ENCODE results near the gene IFT20. TPM values are rescaled to one million over a fixed set of nuclear protein-coding genes. Genes with fewer than 3 reads are reported as not detected.
A peak's percentile ranks its signal among the peaks of the same experiment; 100 is the strongest.

The IFT20 gene
- total RNA-seq, 2 experiments from 2014 or later: 52.6 to 53.1 TPM

DNA sequence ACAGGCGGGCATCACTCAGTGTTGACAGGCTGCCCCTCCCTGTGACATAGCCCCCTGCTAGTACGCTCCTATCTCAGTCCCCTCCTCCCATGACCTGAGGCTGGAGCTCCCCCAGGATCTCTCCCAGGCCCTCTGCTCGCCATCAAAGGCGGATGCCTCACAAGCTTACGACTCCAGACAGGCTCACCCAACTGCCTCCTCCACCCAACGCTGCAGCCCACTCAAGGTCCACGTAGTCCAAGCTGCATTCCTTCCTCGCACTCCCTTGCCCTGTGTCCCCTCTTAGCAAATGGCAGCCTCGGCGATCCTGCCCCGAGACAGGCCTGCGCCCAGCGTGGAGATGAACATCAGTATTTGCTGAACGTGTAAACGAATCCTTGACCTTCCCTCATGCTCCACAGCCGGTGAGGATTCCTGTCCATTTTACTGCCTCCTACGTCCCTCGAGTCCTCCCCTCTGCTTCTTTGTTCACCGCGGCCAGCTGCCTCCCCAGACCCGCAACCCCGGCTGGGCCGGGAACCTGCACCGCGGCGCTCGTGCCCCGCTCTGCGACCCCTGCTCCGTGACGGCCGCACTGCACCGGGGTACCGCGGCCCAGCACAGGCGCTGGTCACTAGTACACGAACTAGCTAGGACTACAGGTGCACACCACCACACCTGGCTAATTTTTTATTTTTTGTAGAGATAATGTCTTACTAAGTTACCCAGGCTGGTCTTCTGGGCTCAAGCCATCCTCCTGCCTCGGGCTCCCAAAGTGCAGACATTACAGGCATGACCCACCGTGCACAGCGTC lies 17.1 kb downstream of the IFT20 start:
- peaks cover 20% of the 10 kb centered on the region for H3K4me1 ChIP-seq (ENCODE audit: insufficient read depth, low read length)
- H3K27ac ChIP-seq (ENCODE audit: low read depth in 1 of 2, low read length in 2 of 2): no peak overlapping the region
- TF ChIP-seq, protein P1, sequence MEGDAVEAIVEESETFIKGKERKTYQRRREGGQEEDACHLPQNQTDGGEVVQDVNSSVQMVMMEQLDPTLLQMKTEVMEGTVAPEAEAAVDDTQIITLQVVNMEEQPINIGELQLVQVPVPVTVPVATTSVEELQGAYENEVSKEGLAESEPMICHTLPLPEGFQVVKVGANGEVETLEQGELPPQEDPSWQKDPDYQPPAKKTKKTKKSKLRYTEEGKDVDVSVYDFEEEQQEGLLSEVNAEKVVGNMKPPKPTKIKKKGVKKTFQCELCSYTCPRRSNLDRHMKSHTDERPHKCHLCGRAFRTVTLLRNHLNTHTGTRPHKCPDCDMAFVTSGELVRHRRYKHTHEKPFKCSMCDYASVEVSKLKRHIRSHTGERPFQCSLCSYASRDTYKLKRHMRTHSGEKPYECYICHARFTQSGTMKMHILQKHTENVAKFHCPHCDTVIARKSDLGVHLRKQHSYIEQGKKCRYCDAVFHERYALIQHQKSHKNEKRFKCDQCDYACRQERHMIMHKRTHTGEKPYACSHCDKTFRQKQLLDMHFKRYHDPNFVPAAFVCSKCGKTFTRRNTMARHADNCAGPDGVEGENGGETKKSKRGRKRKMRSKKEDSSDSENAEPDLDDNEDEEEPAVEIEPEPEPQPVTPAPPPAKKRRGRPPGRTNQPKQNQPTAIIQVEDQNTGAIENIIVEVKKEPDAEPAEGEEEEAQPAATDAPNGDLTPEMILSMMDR (IDR thresholded peaks at IDR 0.05): no peak
- ATAC-seq (ENCODE audit: poor library complexity): no peak
- no peaks in the 10 kb centered on the region for H3K36me3 ChIP-seq (ENCODE audit: insufficient read depth, low read length)
- Mint-ChIP-seq H3K27me3 (no peaks in the 10 kb centered on the region), H3K27ac (peak overlapping the region; percentile 79), H3K4me1 (ENCODE audit: low read depth) (peaks cover 24% of the 10 kb centered on the region), H3K36me3 (ENCODE audit: low read depth) (no peaks in the 10 kb centered on the region), H3K4me3 (peak overlapping the region; percentile 96), H3K9me3 (no peaks in the 10 kb centered on the region)
- H3K27me3 ChIP-seq (ENCODE audit: control insufficient read depth in 1 of 2, insufficient read depth in 2 of 2, low read length in 2 of 2): no peaks in the 10 kb centered on the region
- no peaks in the 10 kb centered on the region for H3K9me3 ChIP-seq (ENCODE audit: control insufficient read depth in 1 of 2, insufficient read depth in 1 of 2, low read length in 2 of 2)
- peak overlapping the region; percentile 73 for H3K4me3 ChIP-seq (ENCODE audit: low read length)
- ChIA-PET CTCF (interaction anchor here (1.5 to 2.6 kb wide), 2 partner anchors 17 to 38 kb away, joined by 3 to 15 read pairs; partner anchors contain the start of genes IFT20 and TNFAIP1), POLR2A (interaction anchor here (1.1 to 4.2 kb wide), 7 partner anchors 14 to 634 kb away, joined by 3 to 28 read pairs (median 6); partner anchors contain the start of genes IFT20, PHF12, POLDIP2 and SARM1)
- peak in 2 of 14 experiments; percentile 23 to 27 for DNase-seq
- intact Hi-C loops (cut with DNase I, micrococcal nuclease): loop anchor here (2.0 to 5.0 kb wide), 3 partner anchors 39 to 276 kb away; partner anchors contain the start of genes NLK (in 1 of the 2) and POLDIP2 (in 1 of the 2)

DNA sequence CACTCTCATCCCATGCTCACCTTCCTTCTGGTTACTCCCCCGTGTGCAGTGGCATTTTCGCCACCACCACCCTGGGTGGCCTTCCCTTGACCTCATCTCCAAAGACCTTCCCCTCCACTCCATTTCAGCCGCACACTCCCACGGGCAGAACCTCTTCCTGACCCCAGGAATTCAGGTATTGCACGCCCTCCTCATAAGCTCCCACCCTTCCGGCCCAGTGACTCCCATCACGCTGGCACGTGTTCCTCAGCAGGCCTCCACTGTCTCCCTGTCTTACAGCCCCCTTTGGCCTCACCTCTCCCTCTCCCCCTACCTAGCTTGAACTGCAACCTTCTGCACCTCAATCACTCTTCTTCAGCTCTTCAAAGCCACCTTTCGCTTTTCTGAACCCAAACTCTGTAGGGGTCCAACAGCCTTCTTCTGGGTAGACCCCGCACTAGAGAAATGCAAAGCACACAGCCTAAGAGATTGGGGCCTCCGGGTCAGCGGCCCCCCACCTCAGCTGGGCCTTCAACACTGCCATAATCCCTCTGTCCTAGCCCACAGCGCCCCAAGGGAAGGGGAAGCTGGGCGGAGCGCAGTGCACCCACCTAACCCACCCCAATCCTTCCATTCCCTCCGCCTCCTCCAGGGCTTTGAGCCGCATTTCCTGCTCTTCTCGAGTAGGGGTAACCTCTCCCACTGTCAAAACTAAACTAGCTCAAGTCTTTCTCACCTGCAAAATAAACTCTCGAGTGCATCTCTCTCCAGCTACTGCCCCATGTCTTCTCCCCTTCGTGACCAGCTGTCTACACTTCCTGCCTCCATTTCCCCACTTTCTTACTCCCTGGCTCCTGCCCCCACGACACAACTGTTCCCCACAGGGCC lies 17.9 kb downstream of the IFT20 start:
- Histone ChIP-seq H3K4me1 (ENCODE audit: insufficient read depth, low read length) (peaks cover 20% of the 10 kb centered on the region), H3K27me3 (ENCODE audit: control insufficient read depth in 1 of 2, insufficient read depth in 2 of 2, low read length in 2 of 2) (no peaks in the 10 kb centered on the region), H3K27ac (ENCODE audit: low read depth in 1 of 2, low read length in 2 of 2) (no peak overlapping the region), H3K4me3 (ENCODE audit: low read length) (no peak overlapping the region), H3K9me3 (ENCODE audit: control insufficient read depth in 1 of 2, insufficient read depth in 1 of 2, low read length in 2 of 2) (no peaks in the 10 kb centered on the region), H3K36me3 (ENCODE audit: insufficient read depth, low read length) (no peaks in the 10 kb centered on the region)
- CTCF ChIA-PET: interaction anchor here (2.6 kb wide), 1 partner anchor 18 kb away, joined by 15 read pairs; the partner anchor contains the start of genes IFT20 and TNFAIP1
- Mint-ChIP-seq H3K4me3 (peak overlapping the region; percentile 96), H3K4me1 (ENCODE audit: low read depth) (peaks cover 24% of the 10 kb centered on the region), H3K27me3 (no peaks in the 10 kb centered on the region), H3K36me3 (ENCODE audit: low read depth) (no peaks in the 10 kb centered on the region), H3K9me3 (no peaks in the 10 kb centered on the region), H3K27ac (no peak overlapping the region)
- intact Hi-C loops (cut with DNase I, micrococcal nuclease): loop anchor here in 1 of 2 experiments (5.0 kb wide), 1 partner anchor 275 kb away; the partner anchor contains the start of gene NLK
- DNase-seq (no peak), ATAC-seq (ENCODE audit: poor library complexity) (no peak)
- TF ChIP-seq, protein P1 (IDR thresholded peaks at IDR 0.05): no peak
- POLR2A ChIA-PET: interaction anchor here (2.1 to 4.2 kb wide), 3 partner anchors 14 to 54 kb away, joined by 6 to 28 read pairs (median 7); partner anchors contain the start of genes IFT20, SARM1 and TNFAIP1
